Measurements from ENCODE around the gene TRIO. TPM values are rescaled to one million over a fixed set of nuclear protein-coding genes. Genes with fewer than 3 reads are reported as not detected.

The TRIO gene
- total RNA-seq, 4 donors from 2014 or later: 186 to 388 (median 285) TPM

DNA sequence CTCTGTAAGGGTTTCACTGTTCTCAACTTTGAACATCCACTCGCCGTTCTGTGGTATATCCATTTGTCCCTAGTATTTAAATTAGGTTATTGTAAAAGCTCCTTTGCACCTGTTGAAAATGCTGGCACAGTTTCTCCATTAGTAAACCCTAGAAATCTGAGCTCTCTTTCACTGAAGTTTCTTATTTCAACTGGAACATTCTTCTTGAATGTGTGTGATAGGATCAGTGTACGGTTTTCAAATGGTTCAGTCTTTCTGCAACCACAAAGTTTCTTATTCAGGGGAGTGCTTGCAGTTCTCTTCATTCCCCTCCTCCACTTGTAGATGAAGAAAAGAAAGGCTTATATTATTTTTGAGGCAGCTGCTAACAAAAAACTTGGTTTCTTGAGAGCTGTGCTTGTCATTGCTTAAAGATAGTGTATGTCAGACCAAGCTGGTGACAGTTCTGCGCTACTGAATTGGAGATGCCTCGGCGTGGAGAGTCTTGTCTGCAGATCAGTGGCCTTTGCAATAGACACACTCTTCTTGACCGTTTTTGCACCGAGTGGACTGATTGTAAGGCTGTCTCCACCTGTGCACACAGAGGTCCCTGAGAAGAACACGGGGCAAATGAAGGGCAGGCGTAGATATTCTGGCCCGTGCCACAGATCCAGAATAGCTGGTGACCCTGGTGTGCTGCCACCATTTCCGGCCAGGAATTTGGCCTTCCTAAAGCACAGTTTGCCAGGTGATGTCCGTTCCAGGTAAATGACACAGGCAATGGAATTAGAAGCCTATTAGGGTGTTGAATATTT is 102.2 kb downstream of the TRIO start:
- TF ChIP-seq POLR2AphosphoS5 (IDR thresholded peaks at IDR 0.05) (no peak), EP300 (IDR thresholded peaks at IDR 0.05; ENCODE audit: low read depth) (no peak), POLR2A (IDR thresholded peaks at IDR 0.05) (no peak)
- TF ChIP-seq, protein P1, sequence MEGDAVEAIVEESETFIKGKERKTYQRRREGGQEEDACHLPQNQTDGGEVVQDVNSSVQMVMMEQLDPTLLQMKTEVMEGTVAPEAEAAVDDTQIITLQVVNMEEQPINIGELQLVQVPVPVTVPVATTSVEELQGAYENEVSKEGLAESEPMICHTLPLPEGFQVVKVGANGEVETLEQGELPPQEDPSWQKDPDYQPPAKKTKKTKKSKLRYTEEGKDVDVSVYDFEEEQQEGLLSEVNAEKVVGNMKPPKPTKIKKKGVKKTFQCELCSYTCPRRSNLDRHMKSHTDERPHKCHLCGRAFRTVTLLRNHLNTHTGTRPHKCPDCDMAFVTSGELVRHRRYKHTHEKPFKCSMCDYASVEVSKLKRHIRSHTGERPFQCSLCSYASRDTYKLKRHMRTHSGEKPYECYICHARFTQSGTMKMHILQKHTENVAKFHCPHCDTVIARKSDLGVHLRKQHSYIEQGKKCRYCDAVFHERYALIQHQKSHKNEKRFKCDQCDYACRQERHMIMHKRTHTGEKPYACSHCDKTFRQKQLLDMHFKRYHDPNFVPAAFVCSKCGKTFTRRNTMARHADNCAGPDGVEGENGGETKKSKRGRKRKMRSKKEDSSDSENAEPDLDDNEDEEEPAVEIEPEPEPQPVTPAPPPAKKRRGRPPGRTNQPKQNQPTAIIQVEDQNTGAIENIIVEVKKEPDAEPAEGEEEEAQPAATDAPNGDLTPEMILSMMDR (IDR thresholded peaks at IDR 0.05): no peak
- WGBS, 2 donors (ENCODE audit: low coverage in 1 of 2): 75 to 77% methylated on average over 8 to 13 of the region's 13 CpGs
- H3K9me3 ChIP-seq: no peaks in the 10 kb centered on the region
- DNase-seq: no peak
- no peak overlapping the region for H3K27ac ChIP-seq
- intact Hi-C loops (cut with DNase I; ENCODE audit: low total_unique reads) (no loop called here), in situ Hi-C loops (cut with MboI; ENCODE audit: low pct_ligation_motif_present in 1 of 4, low pct_unique_long_range_greater_than_20kb in 1 of 4, low sequenced_read_pairs in 3 of 4) (no loop called here)
- no peaks in the 10 kb centered on the region for H3K36me3 ChIP-seq
- no peak overlapping the region for H3K4me3 ChIP-seq
- H3K27me3 ChIP-seq: no peaks in the 10 kb centered on the region
- H3K4me1 ChIP-seq: peaks cover 8 to 27% (median 13%) of the 10 kb centered on the region in 4 donors

DNA sequence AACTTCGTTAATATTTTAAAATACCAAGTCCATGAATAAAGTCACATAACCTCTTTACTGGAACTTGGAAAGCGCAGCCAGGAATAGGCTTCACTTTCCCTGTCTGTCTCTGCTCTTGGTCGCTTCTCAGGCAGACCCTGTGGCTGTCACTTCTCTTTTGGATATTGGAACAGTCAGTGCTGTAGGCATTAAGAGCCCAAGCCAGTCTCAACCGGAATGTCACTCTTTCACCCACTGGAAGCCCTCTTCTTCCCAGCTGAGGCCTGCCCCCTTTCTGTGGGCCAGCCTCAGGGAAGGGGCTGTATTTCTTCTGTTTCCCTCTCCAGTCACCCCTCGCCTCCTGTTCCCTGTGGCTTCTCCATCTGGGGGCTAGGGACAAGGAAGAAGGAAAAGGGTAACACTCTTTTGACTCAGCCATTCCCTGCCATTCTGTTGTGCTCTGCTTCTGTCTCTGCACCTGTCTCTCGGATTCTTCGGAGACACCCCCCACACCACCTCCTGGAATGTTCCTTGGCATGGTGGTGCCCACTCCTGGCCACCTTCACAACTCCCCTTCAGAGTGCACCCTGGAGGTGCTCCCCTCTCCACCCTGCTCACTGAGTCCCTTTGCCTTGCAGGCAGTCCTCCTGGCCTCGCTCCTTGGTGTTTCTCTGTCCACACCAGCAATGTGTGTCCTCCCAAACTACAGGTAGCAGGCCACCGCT is 103.4 kb downstream of the TRIO start:
- in situ Hi-C loops (cut with MboI; ENCODE audit: low pct_ligation_motif_present in 1 of 4, low pct_unique_long_range_greater_than_20kb in 1 of 4, low sequenced_read_pairs in 3 of 4): no loop called here
- H3K4me3 ChIP-seq: no peak overlapping the region
- TF ChIP-seq, protein P1 (IDR thresholded peaks at IDR 0.05): no peak
- no peak for TF ChIP-seq EP300 (IDR thresholded peaks at IDR 0.05; ENCODE audit: low read depth)

DNA sequence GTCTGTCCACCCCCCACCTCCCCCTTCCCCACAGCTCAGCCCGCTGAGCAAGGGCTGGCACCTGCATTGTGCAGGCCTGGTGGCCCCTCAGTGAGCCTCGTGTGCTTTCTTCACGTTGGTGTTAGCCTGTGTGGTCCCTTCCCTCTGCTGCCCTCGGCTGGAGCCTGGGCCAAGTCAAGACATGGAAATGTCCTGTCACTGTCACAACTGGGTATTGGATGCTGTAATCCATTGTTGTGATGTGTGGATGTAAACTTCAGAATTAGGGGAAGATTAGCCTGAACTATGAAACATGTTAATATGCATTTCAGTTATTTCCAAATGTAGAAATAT is 103.9 kb downstream of the TRIO start:
- in situ Hi-C loops (cut with MboI; ENCODE audit: low pct_ligation_motif_present in 1 of 4, low pct_unique_long_range_greater_than_20kb in 1 of 4, low sequenced_read_pairs in 3 of 4): no loop called here

More for the DNA sequence above, 103.4 kb downstream of the TRIO start:
- no peak for DNase-seq
- Histone ChIP-seq H3K27me3 (no peaks in the 10 kb centered on the region), H3K4me1 (peaks cover 15 to 29% (median 23%) of the 10 kb centered on the region in 4 donors), H3K9me3 (no peaks in the 10 kb centered on the region), H3K36me3 (no peaks in the 10 kb centered on the region), H3K27ac (no peak overlapping the region)
- WGBS, 2 donors (ENCODE audit: low coverage in 1 of 2): 87 to 89% methylated on average over 7 to 9 of the region's 9 CpGs
- intact Hi-C loops (cut with DNase I; ENCODE audit: low total_unique reads): no loop called here

More for the DNA sequence above, 103.9 kb downstream of the TRIO start:
- peaks cover 15 to 32% (median 25%) of the 10 kb centered on the region in 4 donors for H3K4me1 ChIP-seq
- no peak for DNase-seq
- TF ChIP-seq POLR2A (IDR thresholded peaks at IDR 0.05): no peak
- TF ChIP-seq, protein P1 (IDR thresholded peaks at IDR 0.05): no peak
- no peak for TF ChIP-seq POLR2AphosphoS5 (IDR thresholded peaks at IDR 0.05)
- no peak for TF ChIP-seq EP300 (IDR thresholded peaks at IDR 0.05; ENCODE audit: low read depth)
- no peaks in the 10 kb centered on the region for H3K27me3 ChIP-seq
- H3K4me3 ChIP-seq: no peak overlapping the region
- 66% methylated on average over 4 of the region's 4 CpGs; no CpG with 5 or more reads in 1 of the 2 donors for WGBS, 2 donors (ENCODE audit: low coverage in 1 of 2)
- H3K9me3 ChIP-seq: no peaks in the 10 kb centered on the region
- H3K36me3 ChIP-seq: no peaks in the 10 kb centered on the region
- intact Hi-C loops (cut with DNase I; ENCODE audit: low total_unique reads): no loop called here
- no peak overlapping the region for H3K27ac ChIP-seq

Data from transverse colon (tissue), 4 donors.